Immature natural killer cell (primary cell): ENCODE results near the gene GRAMD4. TPM values are rescaled to one million over a fixed set of nuclear protein-coding genes. Genes with fewer than 3 reads are reported as not detected.

Source experiments
- DNase-seq, 3 donors: peaks; one replicate each; pipeline ENCODE4 v3.0.0; 2022; ENCODE audit warnings: mixed read lengths in 1 of 3
- H3K27ac Mint-ChIP-seq, 6 donors: one replicate each; pipeline ENCODE4 v1.8.0; 2020; ENCODE audit warnings: mixed read lengths in 6 of 6, mild to moderate bottlenecking in 5 of 6, inconsistent platforms in 4 of 6, moderate library complexity in 3 of 6
- H3K27me3 Mint-ChIP-seq, 3 donors: one replicate each; pipeline ENCODE4 v1.8.0; 2020 to 2021; ENCODE audit warnings: low read depth in 3 of 3, mild to moderate bottlenecking in 3 of 3, mixed read lengths in 3 of 3, moderate library complexity in 3 of 3, inconsistent platforms in 1 of 3
- H3K36me3 Mint-ChIP-seq, 3 donors: one replicate each; pipeline ENCODE4 v1.8.0; 2020; ENCODE audit warnings: mixed read lengths in 3 of 3, inconsistent platforms in 2 of 3, mild to moderate bottlenecking in 2 of 3
- H3K4me1 Mint-ChIP-seq, 2 donors: one replicate each; pipeline ENCODE4 v1.8.0; 2020; ENCODE audit warnings: inconsistent platforms in 2 of 2, mild to moderate bottlenecking in 2 of 2, mixed read lengths in 2 of 2, moderate library complexity in 1 of 2
- H3K4me3 Mint-ChIP-seq, 5 donors: one replicate each; pipeline ENCODE4 v1.8.0; 2020; ENCODE audit warnings: mild to moderate bottlenecking in 5 of 5, mixed read lengths in 5 of 5, inconsistent platforms in 3 of 5, moderate library complexity in 3 of 5
- H3K9me3 Mint-ChIP-seq, 6 donors: one replicate each; pipeline ENCODE4 v1.8.0; 2020; ENCODE audit warnings: mild to moderate bottlenecking in 6 of 6, mixed read lengths in 6 of 6, inconsistent platforms in 4 of 6, moderate library complexity in 3 of 6
- polyA plus RNA-seq, 3 donors: library from polyadenylated mRNA; unstranded; fragments of 300-500 nt; fragmentation: Illumina TruSeq; gene quantifications; one replicate each; pipeline ENCODE4 v1.2.3, GENCODE V29; 2021

GRAMD4 gene
- polyA plus RNA-seq, 3 donors from 2014 or later, result 3.5 to 23.0 (median 4.1) TPM

GRCh38 chr22:46666577-46667244 is 46.5 kb downstream of the GRAMD4 start:
- DNase-seq, result no peak
- Mint-ChIP-seq H3K36me3 (peaks cover 0 to 8% (median 4%) of the 10 kb centered on the region in 3 donors), H3K27me3 (peaks cover 0 to 2% (median 0%) of the 10 kb centered on the region in 3 donors), H3K9me3 (no peaks in the 10 kb centered on the region), H3K4me1 (no peaks in the 10 kb centered on the region), H3K27ac (no peak overlapping the region), H3K4me3 (no peak overlapping the region)

GRCh38 chr22:46667245-46667623 is 47.0 kb downstream of the GRAMD4 start:
- Mint-ChIP-seq H3K4me1 (no peaks in the 10 kb centered on the region), H3K4me3 (no peak overlapping the region), H3K9me3 (no peaks in the 10 kb centered on the region), H3K27ac (no peak overlapping the region), H3K27me3 (peaks cover 0 to 2% (median 0%) of the 10 kb centered on the region in 3 donors), H3K36me3 (peaks cover 0 to 8% (median 4%) of the 10 kb centered on the region in 3 donors)
- DNase-seq, result no peak

DNA sequence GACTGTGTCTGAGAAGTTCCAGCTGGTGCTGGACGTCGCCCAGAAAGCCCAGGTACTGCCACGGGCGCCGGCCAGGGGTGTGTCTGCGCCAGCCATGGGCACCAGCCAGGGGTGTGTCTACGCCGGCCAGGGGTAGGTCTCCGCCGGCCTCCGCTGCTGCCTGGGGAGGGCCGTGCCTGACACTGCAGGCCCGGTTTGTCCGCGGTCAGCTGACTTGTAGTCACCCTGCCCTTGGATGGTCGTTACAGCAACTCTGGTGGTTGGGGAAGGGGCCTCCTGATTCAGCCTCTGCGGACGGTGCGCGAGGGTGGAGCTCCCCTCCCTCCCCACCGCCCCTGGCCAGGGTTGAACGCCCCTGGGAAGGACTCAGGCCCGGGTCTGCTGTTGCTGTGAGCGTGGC is 47.9 kb downstream of the GRAMD4 start:
- Mint-ChIP-seq H3K27ac (no peak overlapping the region), H3K4me1 (no peaks in the 10 kb centered on the region), H3K9me3 (no peaks in the 10 kb centered on the region), H3K4me3 (no peak overlapping the region), H3K27me3 (peaks cover 0 to 2% (median 0%) of the 10 kb centered on the region in 3 donors), H3K36me3 (peaks cover 0 to 8% (median 4%) of the 10 kb centered on the region in 3 donors)
- no peak for DNase-seq

GRCh38 chr22:46669201-46669600 is 49.0 kb downstream of the GRAMD4 start:
- peaks cover 0 to under 1% of the 10 kb centered on the region in 2 donors for H3K4me1 Mint-ChIP-seq
- H3K4me3 Mint-ChIP-seq, result no peak overlapping the region
- no peak for DNase-seq
- H3K27me3 Mint-ChIP-seq, result no peaks in the 10 kb centered on the region
- H3K36me3 Mint-ChIP-seq, result peaks cover 0 to 8% (median 4%) of the 10 kb centered on the region in 3 donors
- no peak overlapping the region for H3K27ac Mint-ChIP-seq
- no peaks in the 10 kb centered on the region for H3K9me3 Mint-ChIP-seq

- no peak for DNase-seq
- H3K4me3 Mint-ChIP-seq, result no peak overlapping the region
Measured at GRCh38 chr22:46671824-46672432, 51.7 kb downstream of the GRAMD4 start.

DNA sequence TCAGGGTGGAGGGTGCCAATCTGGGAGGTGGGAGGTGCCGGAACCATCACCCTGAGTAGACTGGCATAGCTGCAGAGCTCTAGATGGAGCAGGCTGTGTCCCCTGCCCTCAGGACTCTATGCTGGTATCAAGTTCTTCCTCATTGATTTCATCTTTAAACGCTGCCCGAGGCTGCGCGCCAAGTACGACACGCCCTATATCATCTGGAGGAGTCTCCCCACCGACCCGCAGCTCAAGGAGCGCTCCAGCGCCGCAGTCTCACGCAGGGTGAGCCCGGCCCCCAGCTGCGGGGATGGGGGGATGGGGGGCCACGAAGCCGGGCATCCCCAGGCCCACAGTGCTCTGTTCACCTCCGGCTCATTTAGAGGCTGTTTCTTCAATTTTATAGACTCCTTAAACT is 52.5 kb downstream of the GRAMD4 start:
- Mint-ChIP-seq H3K9me3 (no peaks in the 10 kb centered on the region), H3K4me3 (no peak overlapping the region), H3K4me1 (peaks cover 3 to 5% of the 10 kb centered on the region in 2 donors), H3K27me3 (peaks cover 0 to 2% (median 0%) of the 10 kb centered on the region in 3 donors), H3K27ac (no peak overlapping the region), H3K36me3 (peaks cover 0 to 7% (median 4%) of the 10 kb centered on the region in 3 donors)
- DNase-seq, result no peak

More at GRCh38 chr22:46671824-46672432, 51.7 kb downstream of the GRAMD4 start:
- H3K9me3 Mint-ChIP-seq, result no peaks in the 10 kb centered on the region
- H3K4me1 Mint-ChIP-seq, result peaks cover 3 to 5% of the 10 kb centered on the region in 2 donors
- peaks cover 0 to 7% (median 4%) of the 10 kb centered on the region in 3 donors for H3K36me3 Mint-ChIP-seq
- no peak overlapping the region for H3K27ac Mint-ChIP-seq
- peaks cover 0 to 2% (median 0%) of the 10 kb centered on the region in 3 donors for H3K27me3 Mint-ChIP-seq

DNA sequence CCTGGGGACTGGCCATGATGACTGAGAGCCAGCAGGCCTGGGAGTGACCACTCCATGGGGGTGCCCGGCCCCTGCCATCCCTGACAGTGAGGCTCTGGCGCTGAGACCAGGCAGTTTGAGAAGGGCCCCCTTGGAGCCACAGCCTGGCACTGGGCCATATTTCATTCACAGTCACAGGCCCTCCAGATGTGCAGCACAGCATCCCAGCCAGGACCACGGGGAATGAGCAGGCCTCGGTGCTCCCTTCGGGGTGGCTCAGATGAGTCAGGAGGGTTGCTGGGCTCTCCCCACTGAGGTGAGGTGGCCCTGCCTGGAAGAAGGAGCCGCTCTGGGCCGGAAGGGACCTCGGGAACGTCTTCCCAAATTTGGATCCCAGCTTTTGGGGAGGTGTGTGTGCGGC is 53.0 kb downstream of the GRAMD4 start:
- no peak overlapping the region for H3K4me3 Mint-ChIP-seq
- no peak for DNase-seq
- peaks cover 5% of the 10 kb centered on the region in 2 donors for H3K4me1 Mint-ChIP-seq
- peaks cover 0 to 7% (median 4%) of the 10 kb centered on the region in 3 donors for H3K36me3 Mint-ChIP-seq
- no peaks in the 10 kb centered on the region for H3K9me3 Mint-ChIP-seq
- H3K27ac Mint-ChIP-seq, result peak overlapping the region in 1 of 6 donors; percentile 79
- H3K27me3 Mint-ChIP-seq, result peaks cover 0 to 2% (median 0%) of the 10 kb centered on the region in 3 donors

DNA sequence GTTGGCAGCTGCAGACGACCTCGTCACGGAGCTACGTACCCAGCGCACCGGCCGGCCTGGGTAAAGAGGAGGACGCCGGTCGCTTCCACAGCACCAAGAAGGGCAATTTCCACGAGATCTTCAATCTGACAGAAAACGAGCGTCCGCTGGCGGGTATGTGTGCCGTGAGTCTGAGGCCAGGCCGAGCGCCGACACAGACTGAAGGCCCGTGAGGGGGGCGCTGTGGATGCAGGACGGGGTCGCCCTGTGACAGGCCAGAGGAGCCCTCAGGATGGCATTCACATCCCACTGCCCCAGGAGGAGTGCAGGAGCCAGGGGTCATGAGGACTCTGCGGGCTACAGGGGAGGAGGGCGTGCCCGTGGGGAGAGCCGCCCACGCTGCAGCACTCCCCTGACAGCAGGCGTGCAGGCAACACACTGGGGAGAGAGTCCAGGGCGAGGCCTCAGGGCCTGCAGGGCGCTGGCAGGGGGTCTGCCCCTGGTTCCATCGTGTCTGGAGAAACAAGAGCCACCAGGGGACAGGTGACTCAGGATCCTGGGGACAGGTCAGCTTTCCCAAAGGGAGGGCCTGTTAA is 53.6 kb downstream of the GRAMD4 start:
- Mint-ChIP-seq H3K27me3 (peaks cover 0 to 2% (median 0%) of the 10 kb centered on the region in 3 donors), H3K9me3 (no peaks in the 10 kb centered on the region), H3K4me1 (peaks cover 5% of the 10 kb centered on the region in 2 donors), H3K4me3 (peak overlapping the region in 1 of 5 donors; percentile 69), H3K27ac (peak overlapping the region in 1 of 6 donors; percentile 79), H3K36me3 (peaks cover 0 to 6% (median 3%) of the 10 kb centered on the region in 3 donors)
- DNase-seq, result no peak

DNA sequence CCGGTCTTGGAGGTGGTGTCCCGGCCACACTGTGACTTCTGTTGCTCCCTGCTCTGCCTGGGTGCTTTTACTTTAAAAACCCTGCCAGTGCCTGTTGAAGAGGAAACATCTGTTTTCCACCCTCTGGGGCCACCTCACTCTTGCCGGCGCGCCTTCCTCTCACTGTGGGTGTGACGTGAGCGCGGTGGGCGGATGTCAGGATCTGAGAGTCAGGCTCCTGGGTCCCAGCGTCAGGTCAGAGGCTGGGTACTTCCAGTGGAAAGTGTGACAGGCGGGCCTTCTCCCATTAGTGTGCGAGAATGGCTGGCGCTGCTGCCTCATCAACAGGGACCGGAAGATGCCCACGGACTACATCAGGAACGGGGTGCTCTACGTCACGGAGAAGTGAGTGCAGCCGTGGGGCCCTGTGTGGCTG is 54.2 kb downstream of the GRAMD4 start:
- DNase-seq, result peak; percentile 31 to 61 (median 42)
- H3K9me3 Mint-ChIP-seq, result no peaks in the 10 kb centered on the region
- H3K4me1 Mint-ChIP-seq, result peaks cover 5% of the 10 kb centered on the region in 2 donors
- peak overlapping the region; percentile 21 to 88 (median 68) for H3K27ac Mint-ChIP-seq
- peaks cover 0 to 2% (median 0%) of the 10 kb centered on the region in 3 donors for H3K27me3 Mint-ChIP-seq
- H3K4me3 Mint-ChIP-seq, result peak overlapping the region in 4 of 5 donors; percentile 54 to 69 (median 61)
- peaks cover 0 to 3% (median 0%) of the 10 kb centered on the region in 3 donors for H3K36me3 Mint-ChIP-seq

GRCh38 chr22:46674906-46675305 is 54.7 kb downstream of the GRAMD4 start:
- Mint-ChIP-seq H3K27ac (peak overlapping the region in 1 of 6 donors; percentile 79), H3K27me3 (peaks cover 0 to 2% (median 0%) of the 10 kb centered on the region in 3 donors), H3K9me3 (no peaks in the 10 kb centered on the region), H3K4me1 (peaks cover 5% of the 10 kb centered on the region in 2 donors), H3K36me3 (peaks cover 0 to 3% (median 0%) of the 10 kb centered on the region in 3 donors), H3K4me3 (no peak overlapping the region)
- DNase-seq, result no peak

GRCh38 chr22:46675479-46675878 is 55.3 kb downstream of the GRAMD4 start:
- no peak overlapping the region for H3K4me3 Mint-ChIP-seq
- no peaks in the 10 kb centered on the region for H3K9me3 Mint-ChIP-seq
- peaks cover 0 to 2% (median 0%) of the 10 kb centered on the region in 3 donors for H3K27me3 Mint-ChIP-seq
- DNase-seq, result no peak
- H3K4me1 Mint-ChIP-seq, result peaks cover 5% of the 10 kb centered on the region in 2 donors
- no peak overlapping the region for H3K27ac Mint-ChIP-seq
- H3K36me3 Mint-ChIP-seq, result peaks cover 0 to 3% (median 0%) of the 10 kb centered on the region in 3 donors

DNA sequence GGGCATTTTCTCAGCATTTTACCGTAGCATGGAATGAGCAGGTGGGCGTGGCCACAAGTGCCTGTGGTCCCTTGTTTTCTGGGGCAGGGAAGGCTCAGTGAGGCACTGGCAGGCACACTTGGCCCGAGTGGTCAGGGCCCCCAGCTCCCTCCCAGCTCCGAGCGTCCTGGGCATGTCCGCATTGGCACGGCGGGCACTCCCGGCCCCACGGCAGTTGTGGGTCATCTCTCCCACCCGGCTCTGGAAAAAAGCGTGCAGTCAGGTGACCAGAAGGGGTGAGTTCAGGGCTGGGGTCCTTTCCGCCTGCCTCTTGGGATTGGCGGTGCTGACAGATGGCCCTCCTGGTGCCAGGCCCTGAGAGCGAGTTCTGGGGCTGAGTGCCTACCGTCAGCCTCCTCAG is 55.8 kb downstream of the GRAMD4 start:
- Mint-ChIP-seq H3K27ac (no peak overlapping the region), H3K4me1 (peaks cover 5% of the 10 kb centered on the region in 2 donors), H3K4me3 (no peak overlapping the region), H3K36me3 (peaks cover 0 to 3% (median 0%) of the 10 kb centered on the region in 3 donors), H3K9me3 (no peaks in the 10 kb centered on the region), H3K27me3 (peaks cover 0 to 2% (median 0%) of the 10 kb centered on the region in 3 donors)
- no peak for DNase-seq

DNA sequence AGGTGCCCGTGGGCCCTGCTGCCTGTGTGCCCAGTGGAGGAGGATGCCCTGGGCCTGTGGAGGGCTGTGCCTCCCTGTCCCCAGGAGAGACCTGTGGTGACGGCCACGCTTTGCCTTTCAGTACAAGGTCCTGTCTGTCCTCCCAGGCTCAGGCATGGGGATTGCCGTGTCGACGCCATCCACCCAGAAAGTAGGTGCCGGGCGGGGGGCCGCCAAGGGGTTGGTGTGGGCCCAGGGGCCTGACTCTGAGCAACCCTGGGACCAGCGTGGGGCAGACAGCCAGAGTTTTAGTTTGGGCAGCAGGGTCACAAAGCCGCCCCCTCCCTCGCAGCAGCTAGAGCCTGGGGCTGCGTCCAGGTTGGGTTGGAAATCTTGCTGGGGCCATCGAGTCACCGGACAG is 56.3 kb downstream of the GRAMD4 start:
- peaks cover 0 to 3% (median 0%) of the 10 kb centered on the region in 3 donors for H3K36me3 Mint-ChIP-seq
- no peak overlapping the region for H3K4me3 Mint-ChIP-seq
- peaks cover 5% of the 10 kb centered on the region in 2 donors for H3K4me1 Mint-ChIP-seq
- DNase-seq, result no peak
- no peak overlapping the region for H3K27ac Mint-ChIP-seq
- H3K9me3 Mint-ChIP-seq, result no peaks in the 10 kb centered on the region
- H3K27me3 Mint-ChIP-seq, result peaks cover 0 to 2% (median 1%) of the 10 kb centered on the region in 3 donors

GRCh38 chr22:46676881-46677280 is 56.7 kb downstream of the GRAMD4 start:
- Mint-ChIP-seq H3K27me3 (peaks cover 2 to 3% (median 2%) of the 10 kb centered on the region in 3 donors), H3K4me3 (no peak overlapping the region), H3K27ac (no peak overlapping the region), H3K36me3 (peaks cover 0 to 3% (median 0%) of the 10 kb centered on the region in 3 donors), H3K4me1 (peaks cover 5% of the 10 kb centered on the region in 2 donors), H3K9me3 (no peaks in the 10 kb centered on the region)
- no peak for DNase-seq
